Colon (tissue), 2 donors: ENCODE measurements around the gene GUCY1B1.

Source experiments
- FAIRE-seq: peaks from 2 replicates; lab custom pipeline; 2012; peaks lifted over from hg19 to GRCh38; lab: Jason Lieb, UNC
- donor health status: control.
- donor health status: control.

Gene GUCY1B1

DNA sequence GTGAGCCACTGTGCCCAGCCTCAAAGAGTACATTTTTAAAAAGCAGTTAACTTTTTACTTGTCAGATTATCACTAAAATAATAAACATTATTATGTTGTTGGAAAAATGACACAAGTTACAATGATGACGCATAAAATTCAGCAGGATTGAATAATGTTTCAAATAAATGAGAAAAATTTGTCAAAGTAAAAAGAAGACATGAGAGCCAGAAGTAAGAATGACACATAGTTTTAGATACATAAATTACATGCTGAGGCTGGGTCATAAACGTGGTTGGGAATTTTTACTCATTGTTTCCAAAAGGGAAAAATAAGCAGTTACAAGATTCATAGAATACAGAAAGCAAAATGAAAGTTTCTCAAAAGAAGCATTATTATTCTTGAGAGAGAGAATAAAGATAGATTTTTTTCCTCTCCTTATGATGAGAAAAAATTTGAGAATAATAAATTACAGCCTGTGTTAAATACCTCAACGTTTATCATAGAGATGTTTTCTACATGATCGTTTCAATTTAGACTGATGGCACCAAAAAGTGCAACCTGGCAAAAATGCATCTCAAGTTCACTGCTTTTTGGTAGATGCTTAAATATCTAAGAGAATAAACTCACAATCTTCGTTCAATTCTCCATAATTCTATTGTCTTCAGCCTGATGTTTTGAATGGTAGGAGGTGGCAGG, 40.4 kb downstream of the GUCY1B1 start:
- FAIRE-seq: no peak

DNA sequence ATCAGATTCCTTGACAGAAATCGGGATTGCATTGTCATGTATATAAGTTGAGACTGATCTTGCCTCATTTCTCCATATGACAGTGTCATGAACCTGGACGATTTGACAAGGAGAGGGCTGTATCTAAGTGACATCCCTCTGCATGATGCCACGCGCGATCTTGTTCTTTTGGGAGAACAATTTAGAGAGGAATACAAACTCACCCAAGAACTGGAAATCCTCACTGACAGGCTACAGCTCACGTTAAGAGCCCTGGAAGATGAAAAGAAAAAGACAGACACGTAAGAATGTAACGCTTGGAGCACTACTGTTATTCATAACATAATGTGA, 40.9 kb downstream of the GUCY1B1 start:
- no peak for FAIRE-seq

DNA sequence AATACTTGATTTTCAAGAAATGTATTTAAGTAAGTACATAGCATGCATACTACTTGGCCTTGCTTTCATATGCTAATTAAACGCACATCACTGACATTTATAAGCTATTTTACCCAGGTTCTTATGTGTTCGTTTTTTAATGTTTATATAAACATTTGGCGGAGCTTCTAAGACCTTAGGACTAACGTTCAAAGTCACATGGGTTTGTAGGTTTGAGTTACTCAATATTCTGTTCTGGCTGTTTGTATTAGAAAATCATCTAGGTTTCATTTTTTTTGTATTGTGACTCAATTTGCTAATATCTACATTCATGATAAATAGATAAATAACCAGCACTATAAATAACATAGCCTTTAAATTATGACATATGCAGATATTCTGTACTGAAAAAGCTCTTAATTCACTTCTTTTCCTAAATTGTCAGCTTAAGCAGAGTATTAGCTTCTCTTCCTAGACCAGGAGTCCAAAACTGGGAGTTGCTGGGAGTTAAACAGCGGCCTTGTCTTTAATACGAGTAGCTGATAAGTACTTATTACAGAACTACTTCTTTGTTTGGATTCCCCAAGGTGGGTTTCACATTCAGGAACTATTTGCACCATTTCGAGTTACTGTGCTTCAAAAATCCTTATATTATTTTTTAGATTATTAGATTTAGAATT, 42.0 kb downstream of the GUCY1B1 start:
- no peak for FAIRE-seq

DNA sequence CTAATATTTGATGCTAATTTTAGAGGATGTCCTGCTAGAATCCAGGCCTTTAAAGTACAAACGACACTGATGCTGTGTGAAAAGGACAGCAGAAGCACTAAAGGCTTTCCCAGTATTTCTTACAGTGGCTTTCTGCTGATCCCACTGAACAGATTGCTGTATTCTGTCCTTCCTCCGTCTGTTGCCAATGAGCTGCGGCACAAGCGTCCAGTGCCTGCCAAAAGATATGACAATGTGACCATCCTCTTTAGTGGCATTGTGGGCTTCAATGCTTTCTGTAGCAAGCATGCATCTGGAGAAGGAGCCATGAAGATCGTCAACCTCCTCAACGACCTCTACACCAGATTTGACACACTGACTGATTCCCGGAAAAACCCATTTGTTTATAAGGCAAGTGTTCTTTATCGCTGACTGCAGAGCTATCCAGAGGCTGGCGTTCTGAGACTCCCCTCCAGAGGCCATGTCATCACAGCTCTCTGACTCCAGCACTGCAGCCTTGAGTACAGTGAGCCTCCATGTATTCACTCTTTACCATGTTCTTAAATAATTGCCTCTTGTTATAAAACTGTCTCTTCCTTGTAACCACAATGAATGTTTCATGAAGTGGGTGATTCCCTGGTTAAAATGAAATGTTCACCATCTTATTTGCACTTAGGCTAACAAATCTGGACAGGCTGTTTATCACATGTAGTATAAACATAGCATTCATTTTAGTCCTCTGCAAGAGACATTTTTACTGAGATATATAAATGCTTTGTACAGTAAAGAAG, 43.6 kb downstream of the GUCY1B1 start:
- no peak for FAIRE-seq

DNA sequence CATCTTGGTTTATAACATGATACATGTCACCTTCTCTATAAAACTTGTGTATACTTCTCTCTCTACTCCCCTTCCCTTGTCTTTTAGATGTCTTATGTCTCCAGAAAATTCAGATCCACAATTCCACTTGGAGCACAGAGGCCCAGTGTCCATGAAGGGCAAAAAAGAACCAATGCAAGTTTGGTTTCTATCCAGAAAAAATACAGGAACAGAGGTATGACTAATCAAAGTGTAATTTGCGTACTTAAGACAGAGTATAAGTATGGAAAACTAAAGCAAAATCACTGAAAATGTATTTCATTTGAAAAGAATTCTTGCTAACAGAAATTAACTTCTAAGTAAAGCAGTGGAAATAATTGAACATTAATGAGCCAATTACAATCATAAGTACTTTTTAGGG, 46.2 kb downstream of the GUCY1B1 start:
- FAIRE-seq: no peak

DNA sequence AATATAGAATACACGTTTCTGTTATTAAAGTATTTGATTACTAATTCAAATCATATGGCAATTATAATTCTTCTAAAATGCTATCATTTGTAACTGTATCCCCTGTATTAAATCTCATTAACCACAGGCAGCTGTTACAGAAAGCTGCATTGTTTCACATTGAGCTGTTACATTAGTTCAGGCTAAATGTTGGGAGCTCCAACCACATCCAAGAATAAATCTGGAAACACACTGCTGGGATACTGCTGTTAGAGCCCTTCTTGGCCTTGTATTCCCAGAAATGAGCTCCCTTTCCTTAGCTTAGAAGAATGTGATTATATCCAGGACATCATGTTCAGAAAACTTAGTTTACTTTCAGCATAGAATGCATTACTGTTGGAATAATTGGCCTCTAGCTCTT, 48.2 kb downstream of the GUCY1B1 start:
- FAIRE-seq: no peak

DNA sequence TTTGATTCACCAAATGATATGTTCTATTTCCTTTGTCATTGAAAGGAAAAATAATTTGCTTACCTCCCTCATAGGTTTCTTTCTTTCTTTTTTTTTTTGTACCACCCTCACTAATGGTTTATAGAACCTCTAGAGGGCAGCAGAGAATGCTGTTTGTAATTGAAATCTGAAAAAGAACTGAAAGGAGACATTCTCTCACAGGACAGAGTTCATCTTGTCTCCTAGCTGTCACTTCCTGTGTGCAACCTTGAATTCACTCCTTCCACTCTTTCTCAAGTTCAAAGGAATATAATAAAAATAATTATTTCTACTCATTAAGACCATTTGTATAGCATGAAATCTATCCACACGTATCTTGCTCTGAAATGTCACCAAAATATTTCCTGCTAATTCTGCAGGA, 51.0 kb downstream of the GUCY1B1 start:
- FAIRE-seq: peak; percentile 80

DNA sequence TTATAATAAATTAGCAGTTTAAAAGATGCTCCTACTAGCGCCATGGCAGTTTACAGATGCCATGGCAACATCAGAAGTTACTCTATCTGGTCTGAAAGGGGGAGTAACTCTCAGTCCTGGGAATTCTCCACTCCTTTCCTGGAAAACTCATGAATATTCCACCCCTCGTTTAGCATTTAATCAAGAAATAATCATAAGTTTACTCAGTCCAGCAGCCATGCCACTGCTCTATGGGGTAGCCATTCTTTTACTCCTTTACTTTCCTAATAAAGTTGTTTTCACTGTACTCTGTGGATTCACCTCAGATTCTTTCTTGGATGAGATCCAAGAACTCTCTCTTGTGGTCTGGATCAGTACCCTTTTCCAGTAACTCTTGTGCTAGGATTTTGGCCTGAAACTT, 52.3 kb downstream of the GUCY1B1 start:
- no peak for FAIRE-seq

DNA sequence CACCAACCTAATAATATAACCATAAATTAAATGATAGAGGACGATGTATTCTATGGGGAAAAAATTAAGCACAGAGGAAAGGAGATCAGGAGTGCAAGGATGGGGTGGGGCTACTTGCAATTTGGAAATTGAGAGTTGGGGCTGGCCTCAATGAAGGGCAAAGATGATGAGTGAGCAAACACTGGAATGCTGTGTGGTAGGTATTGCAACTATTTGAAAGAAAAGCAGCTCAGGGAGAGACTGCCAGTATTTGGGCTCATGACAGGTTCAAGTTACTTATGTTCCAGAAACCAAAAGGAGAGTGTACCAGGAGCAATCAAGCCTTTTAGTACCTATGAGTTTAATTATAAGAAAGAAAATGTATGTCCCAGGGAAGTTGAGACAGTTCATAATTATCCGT, 59.8 kb downstream of the GUCY1B1 start:
- FAIRE-seq: no peak

DNA sequence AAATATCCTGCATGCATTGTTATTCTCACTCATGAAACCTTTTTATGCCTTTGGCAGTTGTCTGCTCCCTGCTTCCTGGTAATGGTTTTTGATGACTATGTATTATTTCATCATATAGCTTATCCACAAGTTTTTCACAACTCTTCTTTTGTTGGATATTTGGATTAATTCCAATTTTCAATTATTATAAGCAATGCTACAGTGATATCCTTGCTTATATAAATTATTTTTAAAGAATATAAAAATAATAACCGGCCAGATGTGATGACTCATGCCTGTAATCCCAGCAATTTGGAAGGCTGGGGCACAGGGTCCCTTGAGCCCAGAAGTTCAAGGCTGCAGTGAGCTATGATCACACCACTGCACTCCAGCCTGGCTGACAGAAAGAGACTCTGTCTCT, 60.2 kb downstream of the GUCY1B1 start:
- no peak for FAIRE-seq

DNA sequence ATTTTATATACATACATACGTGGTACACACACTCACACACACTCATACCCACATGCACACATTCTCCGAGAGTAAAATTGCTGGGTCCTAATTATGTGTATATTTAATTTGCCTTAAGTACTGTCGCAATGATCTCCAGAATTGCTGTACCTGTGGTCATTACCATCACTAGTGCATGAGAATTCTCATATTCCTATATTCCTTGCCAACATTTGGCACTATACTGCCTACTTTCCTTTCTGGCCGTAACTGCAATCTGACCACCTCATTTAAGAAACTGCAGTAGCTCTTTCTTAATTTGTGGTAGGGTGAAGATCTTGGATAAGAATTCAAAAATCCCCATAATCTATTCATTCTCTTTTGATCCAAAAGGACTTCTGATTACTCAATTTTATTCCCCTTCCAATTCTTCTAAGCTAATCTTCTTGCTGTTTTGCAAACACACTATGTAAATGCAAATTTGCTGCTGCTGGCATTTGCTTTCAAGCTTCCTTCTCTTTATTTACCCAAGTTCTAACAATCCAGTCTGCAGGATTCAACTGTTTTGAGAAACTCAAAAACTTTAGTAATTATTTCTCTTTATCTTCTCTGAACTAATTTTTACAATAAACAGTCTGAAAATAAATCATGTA, 62.2 kb downstream of the GUCY1B1 start:
- no peak for FAIRE-seq

DNA sequence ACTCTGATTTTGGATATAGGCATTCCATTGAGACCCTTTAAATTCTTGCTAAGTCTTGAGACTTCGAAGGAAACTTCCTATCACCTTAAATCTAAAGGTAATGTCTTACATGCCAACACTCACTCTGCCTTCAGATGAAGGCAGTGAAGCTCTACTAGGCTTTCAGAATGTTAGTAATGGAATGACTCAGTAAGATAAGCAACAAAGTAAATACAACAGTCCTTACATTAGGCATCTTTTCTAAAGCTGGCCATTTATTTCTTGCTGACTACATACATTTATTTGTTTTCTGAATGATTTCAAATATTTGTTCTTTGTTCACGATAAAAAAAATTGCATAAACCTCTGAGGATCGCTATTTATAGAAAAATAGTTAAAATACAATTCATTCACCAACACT, 63.8 kb downstream of the GUCY1B1 start:
- no peak for FAIRE-seq

DNA sequence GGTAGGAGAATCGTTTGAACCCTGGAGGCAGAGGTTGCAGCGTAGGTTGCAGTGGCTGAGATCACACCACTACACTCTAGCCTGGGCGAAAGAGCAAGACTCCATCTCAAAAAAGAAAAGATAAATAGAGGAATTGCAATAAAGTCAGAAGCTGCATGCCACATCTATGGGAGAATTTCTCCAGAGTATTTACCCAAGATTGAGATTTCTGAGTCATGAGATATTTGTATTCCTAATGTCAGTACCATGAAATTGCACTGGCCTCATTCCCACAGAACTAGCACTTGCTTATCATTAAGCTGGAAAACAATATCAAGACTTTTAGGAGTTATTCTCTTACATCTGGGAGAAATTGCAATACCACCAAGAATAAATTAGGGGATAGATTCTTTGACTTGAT, 69.8 kb downstream of the GUCY1B1 start:
- FAIRE-seq: no peak

DNA sequence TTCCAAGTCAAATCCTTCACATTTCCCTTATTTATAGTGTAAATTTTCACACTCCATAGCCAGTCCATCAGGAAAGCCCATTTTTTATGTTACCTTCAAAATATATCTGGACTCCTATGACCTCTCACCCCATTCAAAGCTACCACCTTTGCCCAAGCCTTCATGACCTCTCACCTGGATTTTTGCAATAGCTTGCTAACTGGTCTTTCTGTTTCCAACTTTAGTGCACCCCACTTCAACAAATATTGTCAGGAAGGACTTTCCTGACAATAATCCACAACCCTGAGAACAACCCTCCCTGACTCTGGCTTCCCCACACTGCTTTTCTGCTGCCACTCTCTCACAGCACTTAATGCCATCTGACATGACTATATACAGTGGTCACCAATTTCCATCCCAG, 73.8 kb downstream of the GUCY1B1 start:
- FAIRE-seq: no peak

DNA sequence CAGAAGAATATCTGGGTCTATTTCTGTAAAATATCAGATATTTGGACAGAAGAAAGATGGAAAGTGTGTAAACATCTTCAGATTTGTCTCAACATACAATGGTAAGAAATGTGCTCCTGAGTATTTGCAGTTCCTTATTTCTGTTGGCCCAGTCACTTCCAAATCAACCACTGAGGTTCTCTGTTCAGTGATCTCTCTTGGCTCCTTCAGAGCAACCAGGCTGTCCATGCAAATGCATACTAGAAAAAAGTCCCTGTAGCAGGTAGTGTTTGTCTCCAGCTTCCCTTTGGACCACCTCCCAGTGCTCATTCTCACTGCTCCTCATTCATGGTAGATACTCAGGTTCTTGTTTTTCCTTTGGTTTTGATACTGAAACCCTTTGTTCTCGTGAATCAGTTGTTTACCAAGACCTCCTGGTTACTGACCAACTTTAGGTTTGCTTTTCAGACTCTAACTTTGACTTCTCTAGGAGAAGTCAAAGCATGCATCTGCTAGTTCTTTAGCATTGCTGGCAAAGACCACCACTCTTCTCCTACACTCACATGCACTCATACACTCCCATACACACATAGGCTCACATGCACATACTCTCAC, 78.5 kb downstream of the GUCY1B1 start:
- FAIRE-seq: no peak

DNA sequence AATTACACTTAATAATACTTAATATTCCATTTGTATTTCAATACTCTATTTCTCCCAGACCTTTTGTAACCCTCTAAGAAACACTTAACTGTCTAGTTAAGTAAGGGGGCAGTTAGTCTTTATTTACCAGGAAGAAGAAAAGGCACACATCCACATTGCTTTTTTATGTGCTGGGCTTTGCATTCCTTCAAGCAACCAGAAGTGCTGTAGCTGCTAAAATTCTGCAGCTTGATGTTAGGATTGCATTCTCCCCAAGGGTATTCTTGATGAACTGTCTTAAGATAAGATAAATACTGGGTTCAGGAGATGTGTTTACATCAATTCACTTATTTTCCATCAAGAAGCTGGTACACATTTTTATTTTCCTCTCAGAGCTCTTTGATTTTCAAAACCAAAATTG, 83.3 kb downstream of the GUCY1B1 start:
- no peak for FAIRE-seq

DNA sequence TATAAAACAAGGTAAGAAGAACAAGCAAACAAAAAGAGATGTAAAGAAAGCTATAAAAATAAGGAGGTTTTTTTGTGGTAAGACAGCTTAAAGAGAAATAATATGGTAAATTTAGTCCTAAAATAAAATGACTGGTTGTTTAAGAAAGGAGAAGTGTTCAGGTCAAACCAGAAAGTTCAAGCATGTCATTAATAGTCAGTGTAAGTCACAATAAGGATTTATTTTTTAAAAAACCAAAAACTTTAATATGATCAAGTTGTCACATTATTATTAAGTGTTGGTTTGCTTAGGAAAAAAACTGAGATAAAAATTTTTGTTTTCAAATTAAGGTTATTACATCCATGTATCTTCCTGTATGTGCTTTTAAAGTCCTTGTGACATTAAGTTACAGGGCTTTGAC, 88.1 kb downstream of the GUCY1B1 start:
- FAIRE-seq: no peak

DNA sequence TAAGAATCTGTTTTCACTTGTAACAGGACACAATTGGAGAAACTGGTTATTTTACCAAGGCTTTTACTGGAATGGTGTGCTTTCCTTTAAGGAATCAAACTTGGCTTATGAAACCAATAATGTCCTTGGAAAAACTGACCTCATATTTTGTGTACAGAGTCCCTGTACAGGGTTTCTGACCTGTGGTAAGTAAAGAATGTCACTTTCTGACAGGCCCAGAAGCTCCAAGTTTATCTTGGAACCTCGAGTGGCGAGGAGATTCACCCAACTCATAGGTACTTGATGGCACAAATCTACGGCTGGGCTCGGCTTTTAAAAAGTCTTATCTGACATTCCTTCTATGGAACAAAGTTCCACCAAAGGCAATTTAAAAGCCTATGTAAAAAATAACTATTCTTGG, 90.2 kb downstream of the GUCY1B1 start:
- FAIRE-seq: no peak

DNA sequence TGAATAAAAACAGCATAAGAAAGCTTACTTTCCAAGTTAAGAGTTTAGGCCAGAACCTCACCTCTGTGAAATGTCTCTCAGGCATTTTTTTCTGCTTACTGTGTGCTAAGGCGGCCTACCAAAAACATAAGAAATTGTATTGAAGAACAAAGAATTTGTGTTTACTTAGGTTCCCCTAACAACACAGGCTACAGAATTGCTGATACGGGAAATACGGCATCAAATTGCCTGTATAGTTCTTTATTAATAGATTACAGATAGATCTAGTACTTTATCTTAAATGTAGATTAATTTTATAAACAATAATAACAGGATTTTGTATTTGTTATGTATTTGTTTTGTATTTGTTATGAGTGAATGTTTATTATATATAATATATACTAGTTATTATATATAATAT, 94.4 kb downstream of the GUCY1B1 start:
- FAIRE-seq: no peak

DNA sequence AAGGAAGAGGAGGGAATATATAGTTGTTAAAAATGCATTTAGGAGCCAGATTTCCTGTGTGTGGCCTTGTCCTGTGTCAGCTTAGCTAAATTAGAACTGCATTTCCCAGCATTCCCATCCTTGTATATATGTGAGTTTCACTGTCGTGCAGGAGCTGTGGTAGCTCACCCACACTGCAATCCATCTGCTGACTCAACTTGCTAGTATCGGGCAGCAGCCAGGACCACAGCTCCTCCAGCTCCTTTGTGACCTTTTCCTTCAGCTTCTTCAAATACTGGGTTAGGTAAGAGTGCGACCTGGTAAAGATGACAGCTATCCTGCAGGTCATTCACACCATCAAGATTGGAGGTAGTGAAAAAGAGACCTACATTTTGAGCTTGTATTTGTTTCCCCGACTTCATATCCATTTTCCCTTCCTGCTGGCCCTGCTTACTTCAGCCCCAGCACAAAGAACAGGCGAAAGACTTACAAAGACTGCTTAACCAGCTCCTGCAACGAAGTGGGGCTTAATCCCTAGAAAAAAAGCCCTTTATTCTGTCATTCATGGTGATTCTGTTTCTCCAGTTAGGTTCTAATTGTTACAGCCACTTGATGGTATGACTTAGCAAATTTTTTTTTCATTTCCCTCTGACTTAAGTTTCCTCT, 95.9 kb downstream of the GUCY1B1 start:
- FAIRE-seq: no peak

DNA sequence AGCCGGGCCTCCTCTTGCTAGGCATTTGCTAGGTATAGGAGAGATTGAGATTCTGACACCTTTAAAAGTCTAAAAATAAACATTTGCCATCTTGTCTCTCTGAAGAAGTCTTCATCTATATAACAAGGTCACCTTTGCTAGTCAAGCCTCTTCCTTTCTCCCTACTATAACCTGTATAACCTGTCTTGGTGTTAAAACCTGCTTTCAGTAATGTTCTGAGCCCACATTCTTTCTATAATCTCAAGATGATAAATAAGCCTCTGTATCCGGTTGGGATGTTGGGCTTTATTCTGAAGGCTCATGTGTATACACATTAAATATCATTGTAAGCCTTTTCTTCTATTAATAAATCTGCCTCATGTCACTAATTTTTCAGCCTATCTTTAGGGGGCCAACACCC, 97.1 kb downstream of the GUCY1B1 start:
- FAIRE-seq: no peak
